HL-60 (cell line): ENCODE measurements around the gene CHN2.

Source experiments
- DNase-seq, 2 experiments: peaks; one replicate each; pipeline ENCODE4 v3.0.0-alpha.2; 2010 to 2020; ENCODE audit warnings: low read depth in 1 of 2, low spot score in 1 of 2
- H3K27ac ChIP-seq: fragments of 250-450 bp; sonication (Bioruptor Pico); replicated peaks from 2 replicates; pipeline ENCODE4 v1.5.1; 2020; ENCODE audit warnings: mild to moderate bottlenecking, moderate library complexity
- H3K27me3 ChIP-seq: fragments of 250-450 bp; sonication (Bioruptor Pico); 2 replicates; pipeline ENCODE4 v1.5.1; 2021; ENCODE audit warnings: mild to moderate bottlenecking, moderate library complexity; ENCODE audit not compliant: insufficient read depth, poor library complexity, severe bottlenecking
- H3K4me3 ChIP-seq: replicated peaks from 2 replicates; pipeline ENCODE4 v1.5.1; 2011; ENCODE audit warnings: mild to moderate bottlenecking, control low read depth, low read length; ENCODE audit not compliant: insufficient read depth
- GABPA ChIP-seq: IDR thresholded peaks from 2 replicates; pipeline ENCODE4 v1.6.1; 2012; ENCODE audit warnings: low read depth
- POLR2AphosphoS5 ChIP-seq: IDR thresholded peaks from 2 replicates; pipeline ENCODE4 v1.6.1; 2012; ENCODE audit warnings: low read depth
- SPI1 ChIP-seq: IDR thresholded peaks from 2 replicates; pipeline ENCODE4 v1.6.1; 2012; ENCODE audit warnings: low read depth, mild to moderate bottlenecking, borderline replicate concordance
- TF ChIP-seq, protein P1 (sequence below): IDR thresholded peaks from 2 replicates; pipeline ENCODE4 v1.6.1; 2012; ENCODE audit warnings: low read depth; ENCODE audit not compliant: insufficient replicate concordance
- TF ChIP-seq, protein P2 (sequence below): IDR thresholded peaks from one replicate; pipeline ENCODE4 v1.5.1; 2011; ENCODE audit warnings: low read length, control low read depth, inconsistent platforms; ENCODE audit not compliant: insufficient read depth

Gene CHN2

DNA sequence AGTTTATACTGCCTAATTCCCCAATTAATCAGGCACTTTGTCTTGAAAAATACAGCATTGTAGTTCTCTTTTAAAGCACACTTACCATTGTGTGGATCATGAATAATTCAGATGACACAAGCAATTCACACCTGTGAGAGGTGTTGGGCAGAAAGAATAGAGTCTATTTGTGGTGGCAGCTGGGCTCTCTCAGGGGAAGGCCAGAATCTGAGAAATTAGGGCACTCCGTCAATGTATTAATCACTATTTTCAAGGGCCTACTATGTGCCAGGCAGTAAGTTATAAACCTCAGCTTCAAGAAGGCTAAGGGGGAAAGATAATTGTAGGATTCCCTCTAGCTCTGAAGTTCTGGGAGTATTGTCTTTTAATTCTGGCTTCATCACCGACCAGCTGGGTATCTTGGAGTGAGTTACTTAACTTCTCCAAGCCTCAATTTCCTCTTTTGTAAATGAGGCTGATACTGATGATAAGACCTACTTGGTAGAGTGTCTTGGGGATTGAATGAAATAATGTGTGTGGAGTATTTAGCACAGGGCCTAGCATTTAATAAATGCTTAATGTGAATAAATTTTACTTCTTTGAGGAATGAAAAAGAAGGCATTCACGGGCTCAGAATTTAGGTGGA lies 2.5 kb downstream of the CHN2 start:
- TF ChIP-seq SPI1 (no peak), GABPA (no peak), POLR2AphosphoS5 (no peak)
- TF ChIP-seq, protein P1, sequence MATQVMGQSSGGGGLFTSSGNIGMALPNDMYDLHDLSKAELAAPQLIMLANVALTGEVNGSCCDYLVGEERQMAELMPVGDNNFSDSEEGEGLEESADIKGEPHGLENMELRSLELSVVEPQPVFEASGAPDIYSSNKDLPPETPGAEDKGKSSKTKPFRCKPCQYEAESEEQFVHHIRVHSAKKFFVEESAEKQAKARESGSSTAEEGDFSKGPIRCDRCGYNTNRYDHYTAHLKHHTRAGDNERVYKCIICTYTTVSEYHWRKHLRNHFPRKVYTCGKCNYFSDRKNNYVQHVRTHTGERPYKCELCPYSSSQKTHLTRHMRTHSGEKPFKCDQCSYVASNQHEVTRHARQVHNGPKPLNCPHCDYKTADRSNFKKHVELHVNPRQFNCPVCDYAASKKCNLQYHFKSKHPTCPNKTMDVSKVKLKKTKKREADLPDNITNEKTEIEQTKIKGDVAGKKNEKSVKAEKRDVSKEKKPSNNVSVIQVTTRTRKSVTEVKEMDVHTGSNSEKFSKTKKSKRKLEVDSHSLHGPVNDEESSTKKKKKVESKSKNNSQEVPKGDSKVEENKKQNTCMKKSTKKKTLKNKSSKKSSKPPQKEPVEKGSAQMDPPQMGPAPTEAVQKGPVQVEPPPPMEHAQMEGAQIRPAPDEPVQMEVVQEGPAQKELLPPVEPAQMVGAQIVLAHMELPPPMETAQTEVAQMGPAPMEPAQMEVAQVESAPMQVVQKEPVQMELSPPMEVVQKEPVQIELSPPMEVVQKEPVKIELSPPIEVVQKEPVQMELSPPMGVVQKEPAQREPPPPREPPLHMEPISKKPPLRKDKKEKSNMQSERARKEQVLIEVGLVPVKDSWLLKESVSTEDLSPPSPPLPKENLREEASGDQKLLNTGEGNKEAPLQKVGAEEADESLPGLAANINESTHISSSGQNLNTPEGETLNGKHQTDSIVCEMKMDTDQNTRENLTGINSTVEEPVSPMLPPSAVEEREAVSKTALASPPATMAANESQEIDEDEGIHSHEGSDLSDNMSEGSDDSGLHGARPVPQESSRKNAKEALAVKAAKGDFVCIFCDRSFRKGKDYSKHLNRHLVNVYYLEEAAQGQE = no peak
- TF ChIP-seq, protein P2, sequence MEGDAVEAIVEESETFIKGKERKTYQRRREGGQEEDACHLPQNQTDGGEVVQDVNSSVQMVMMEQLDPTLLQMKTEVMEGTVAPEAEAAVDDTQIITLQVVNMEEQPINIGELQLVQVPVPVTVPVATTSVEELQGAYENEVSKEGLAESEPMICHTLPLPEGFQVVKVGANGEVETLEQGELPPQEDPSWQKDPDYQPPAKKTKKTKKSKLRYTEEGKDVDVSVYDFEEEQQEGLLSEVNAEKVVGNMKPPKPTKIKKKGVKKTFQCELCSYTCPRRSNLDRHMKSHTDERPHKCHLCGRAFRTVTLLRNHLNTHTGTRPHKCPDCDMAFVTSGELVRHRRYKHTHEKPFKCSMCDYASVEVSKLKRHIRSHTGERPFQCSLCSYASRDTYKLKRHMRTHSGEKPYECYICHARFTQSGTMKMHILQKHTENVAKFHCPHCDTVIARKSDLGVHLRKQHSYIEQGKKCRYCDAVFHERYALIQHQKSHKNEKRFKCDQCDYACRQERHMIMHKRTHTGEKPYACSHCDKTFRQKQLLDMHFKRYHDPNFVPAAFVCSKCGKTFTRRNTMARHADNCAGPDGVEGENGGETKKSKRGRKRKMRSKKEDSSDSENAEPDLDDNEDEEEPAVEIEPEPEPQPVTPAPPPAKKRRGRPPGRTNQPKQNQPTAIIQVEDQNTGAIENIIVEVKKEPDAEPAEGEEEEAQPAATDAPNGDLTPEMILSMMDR = no peak
- Histone ChIP-seq H3K27me3 (peaks cover 22% of the 10 kb centered on the region), H3K4me3 (no peak overlapping the region), H3K27ac (no peak overlapping the region)
- no peak for DNase-seq

DNA sequence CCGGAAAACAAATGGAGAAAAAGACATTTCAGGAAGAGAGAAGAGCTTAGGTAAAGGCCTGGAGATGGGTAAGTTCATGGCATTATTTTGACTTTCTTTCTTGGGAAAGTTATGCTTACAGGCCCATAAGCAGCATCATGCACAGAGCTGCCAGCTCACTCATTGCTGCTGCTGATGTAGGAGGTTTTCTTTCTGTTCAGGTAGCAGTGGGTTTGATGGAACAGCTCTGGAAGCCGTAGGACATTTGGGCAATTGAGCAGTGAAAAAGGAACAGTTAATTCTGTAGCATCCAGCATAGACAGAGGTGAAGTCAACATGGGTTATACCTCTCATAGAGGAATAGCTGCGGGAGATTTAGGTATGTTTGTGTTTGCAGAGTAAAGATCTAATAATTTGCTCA lies 3.3 kb downstream of the CHN2 start:
- H3K4me3 ChIP-seq = no peak overlapping the region
- no peak for DNase-seq
- no peak overlapping the region for H3K27ac ChIP-seq
- TF ChIP-seq SPI1 (no peak), POLR2AphosphoS5 (no peak)
- TF ChIP-seq, protein P1 = no peak
- peaks cover 20% of the 10 kb centered on the region for H3K27me3 ChIP-seq

DNA sequence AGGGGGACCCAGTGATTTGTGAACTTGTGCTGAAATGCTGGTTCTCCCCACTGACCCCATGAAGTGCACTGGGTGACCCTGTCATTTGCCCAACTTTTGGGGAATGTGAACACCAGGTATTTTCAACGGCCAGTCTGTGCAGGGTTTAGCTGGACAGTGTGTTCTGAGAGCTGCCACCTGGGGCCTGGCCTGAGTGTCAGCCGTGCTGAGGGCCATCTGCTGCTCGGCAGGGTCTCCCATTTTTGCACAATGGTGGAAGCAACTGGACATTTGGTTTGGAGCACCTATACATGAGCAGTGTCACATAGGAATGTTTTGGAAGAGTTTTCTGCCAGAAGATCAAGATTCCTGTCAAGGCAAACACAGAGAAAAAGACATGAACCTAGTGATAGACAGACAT lies 5.2 kb downstream of the CHN2 start:
- H3K4me3 ChIP-seq = no peak overlapping the region
- TF ChIP-seq, protein P2 = no peak
- TF ChIP-seq, protein P1 = no peak
- TF ChIP-seq GABPA = no peak
- TF ChIP-seq POLR2AphosphoS5 = no peak
- TF ChIP-seq SPI1 = no peak
- H3K27ac ChIP-seq = no peak overlapping the region
- peaks cover 8% of the 10 kb centered on the region for H3K27me3 ChIP-seq
- DNase-seq = no peak

DNA sequence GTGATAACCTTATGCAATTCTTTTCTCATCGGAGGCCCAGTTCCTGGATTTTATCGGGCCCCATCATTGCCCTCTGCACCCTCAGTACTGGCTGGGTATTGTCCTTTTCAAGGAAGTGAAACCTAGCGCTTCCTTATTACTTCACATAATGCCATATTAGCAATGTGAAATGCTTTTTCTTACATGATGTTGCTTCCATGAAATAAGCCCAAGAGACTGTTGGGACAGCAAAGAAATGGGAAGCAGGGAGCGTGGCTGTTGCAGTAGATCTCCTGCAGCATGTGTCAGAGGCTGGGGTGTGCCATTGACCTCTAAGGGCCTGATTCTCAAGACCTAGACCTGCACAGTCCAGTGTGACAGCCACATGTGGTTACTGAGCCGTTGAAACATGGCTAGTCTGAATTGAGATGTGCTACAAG lies 8.1 kb downstream of the CHN2 start:
- H3K27me3 ChIP-seq = no peaks in the 10 kb centered on the region
- TF ChIP-seq POLR2AphosphoS5 (no peak), SPI1 (0 out of 2 replicates have a peak, but pooled peaks have one; percentile 20)
- TF ChIP-seq, protein P1 = no peak

More for the DNA sequence above, 8.1 kb downstream of the CHN2 start:
- H3K4me3 ChIP-seq = no peak overlapping the region
- peak in 1 of 2 experiments; percentile 71 for DNase-seq
- no peak overlapping the region for H3K27ac ChIP-seq
